ENCODE measurements around the gene PRKCA.
A peak's percentile ranks its signal among the peaks of the same experiment; 100 is the strongest.

Gene PRKCA

DNA sequence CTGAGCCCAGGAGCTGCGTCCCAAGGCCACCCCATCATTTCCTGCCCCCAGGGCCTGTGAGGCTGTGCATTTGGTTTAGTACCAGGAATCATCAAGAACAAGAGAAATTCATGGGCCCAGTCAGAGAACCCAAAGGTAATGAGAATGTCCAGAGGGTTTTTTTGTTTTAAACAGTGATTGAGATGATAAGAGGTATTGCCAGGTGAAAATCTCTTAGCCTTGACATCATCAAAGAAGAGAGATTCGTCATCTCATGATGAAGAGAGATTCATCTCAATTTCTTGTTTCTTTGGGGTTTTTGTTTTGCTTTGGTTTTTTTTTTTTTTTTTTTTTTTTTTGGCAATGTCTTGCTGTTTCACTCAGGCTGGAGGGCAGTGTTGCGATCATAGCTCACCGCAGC lies 361.9 kb downstream of the PRKCA start:
- no peak for DNase-seq

DNA sequence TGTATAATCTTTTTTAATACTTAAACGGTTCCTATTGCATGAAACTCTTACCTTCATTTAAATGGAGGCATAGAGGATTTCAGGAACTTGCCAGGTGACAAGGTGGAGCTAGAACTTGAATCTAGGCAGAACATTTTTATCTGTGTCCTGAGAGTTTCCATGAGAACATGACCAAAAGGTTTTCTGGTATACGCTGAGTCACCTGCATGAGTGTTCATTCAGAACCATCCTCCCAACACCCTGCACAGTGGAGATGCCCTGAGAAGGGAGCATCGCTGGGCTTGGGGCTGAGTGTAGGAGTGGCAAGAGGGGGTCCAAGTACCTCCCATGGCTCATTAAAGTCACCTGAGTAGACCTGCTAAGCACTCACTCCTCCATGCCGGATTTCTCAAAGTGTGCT lies 362.8 kb downstream of the PRKCA start:
- no peak for DNase-seq

DNA sequence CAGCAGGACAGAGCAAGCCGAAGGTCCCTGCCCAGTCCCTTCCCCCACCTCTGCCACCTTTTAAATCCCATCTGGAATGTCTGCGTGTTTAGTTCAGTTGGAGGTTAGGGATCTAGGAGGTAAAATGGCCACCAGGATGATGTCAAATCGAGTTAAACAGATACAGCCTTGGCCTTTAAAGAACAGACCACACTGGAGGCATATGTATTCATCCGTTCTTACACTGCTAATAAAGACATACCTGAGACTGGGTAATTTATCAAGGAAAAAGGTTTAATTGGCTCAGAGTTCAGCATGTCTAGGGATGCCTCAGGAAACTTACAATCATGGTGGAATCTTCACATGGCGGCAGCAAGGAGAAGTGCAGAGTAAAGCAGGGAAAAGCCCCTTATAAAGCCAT lies 364.7 kb downstream of the PRKCA start:
- DNase-seq: no peak

DNA sequence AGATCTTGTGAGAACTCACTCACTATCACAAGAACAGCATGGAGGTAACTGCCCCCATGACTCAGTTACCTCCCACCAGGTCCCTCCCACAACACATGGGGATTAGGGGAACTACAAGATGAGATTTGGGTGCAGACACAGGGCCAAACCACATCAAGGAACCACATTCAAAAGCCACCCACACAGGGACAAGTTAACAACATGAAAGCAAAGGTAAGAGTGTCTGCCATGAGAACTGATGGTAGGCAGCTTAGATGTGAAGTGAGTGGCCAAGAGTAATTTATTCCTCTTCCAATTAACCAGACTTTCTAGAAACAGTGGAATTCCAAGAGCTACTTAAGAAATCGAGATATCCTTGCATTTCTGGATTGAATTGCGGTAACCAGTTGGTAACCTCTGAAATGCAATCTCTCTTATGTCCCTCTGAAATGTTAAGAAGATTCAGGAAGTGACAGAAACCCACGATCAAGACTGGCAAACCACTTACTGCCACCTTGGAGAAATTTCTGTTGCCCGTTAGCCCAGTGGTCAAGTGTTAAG lies 365.1 kb downstream of the PRKCA start:
- no peak for DNase-seq

GRCh38 chr17:66670206-66670605 lies 367.8 kb downstream of the PRKCA start:
- DNase-seq: no peak

DNA sequence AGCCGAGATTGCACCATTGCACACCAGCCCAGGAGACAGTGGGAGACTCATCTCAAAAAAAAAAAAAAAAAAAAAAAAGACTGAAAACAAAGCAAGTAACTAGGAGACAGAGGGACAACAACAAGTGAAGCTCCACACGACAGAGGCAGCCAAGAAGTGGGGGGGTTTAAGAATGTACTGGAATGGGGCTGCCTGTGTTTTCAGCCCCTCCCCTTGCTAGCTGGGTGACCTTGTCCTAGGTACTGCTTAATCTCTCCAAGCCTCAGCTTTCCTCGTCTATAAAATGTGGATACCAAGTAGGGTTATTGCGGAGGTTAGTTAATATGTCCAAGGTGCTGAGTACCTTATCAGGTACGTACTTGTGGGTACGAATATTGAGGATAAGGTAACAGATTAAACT lies 368.7 kb downstream of the PRKCA start:
- no peak for DNase-seq

- DNase-seq: peak; percentile 75
These were observed 371.4 kb downstream of the PRKCA start for GRCh38 chr17:66673668-66674276.

DNA sequence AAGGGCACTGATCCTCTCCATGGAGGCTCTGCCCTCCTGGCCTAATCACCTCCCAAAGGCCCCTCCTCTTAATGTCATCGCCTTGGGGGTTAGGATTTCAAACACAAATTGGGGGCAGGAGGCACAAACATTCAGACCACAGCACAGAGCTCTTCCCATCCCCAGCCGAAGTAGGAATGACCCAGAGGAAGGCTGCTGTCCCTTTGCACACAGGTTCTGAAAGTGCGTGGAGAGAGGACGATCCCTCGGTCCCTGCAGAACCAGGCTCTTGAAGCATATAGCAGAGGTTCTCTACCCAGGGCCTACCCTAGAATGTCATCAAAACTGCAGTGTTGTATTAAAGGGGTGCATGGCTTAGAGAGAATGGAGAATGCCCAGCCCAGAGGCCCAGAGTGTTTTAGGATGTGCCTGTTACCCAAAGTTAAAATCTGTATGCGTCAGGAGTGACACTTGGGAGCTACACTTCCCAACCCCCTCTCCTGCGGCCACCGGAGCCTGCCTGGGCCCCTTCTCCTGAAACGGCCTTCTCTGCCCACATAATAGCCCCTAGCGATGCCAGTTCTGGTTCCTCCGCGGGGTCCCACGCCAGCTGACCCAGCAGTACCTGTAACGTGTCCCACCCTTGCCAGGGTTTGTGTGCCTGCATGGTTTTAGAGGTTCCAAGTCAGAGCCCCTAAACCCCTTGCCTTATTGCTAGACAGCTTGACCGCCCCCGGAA lies 373.0 kb downstream of the PRKCA start:
- no peak for DNase-seq

GRCh38 chr17:66675991-66676371 lies 373.6 kb downstream of the PRKCA start:
- DNase-seq: no peak

DNA sequence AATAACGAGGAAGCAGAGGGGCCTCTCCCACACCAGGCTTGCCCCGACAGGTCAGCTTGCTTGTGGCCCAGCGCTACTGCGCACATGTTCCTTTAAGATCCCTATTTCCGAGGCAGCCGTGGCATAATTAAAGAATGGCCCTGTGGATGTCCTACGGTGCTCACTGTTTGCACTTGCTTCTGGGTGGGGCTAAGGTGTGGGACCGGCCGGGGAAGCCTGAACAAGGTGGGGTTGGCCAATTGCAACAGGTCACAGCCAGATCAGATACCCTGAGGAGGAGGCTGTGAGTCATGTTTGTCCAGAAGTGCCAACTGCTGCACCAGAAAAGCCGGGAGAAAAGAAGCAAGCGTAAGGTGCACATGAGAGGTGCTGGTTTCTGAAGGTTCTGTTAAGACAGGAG lies 374.0 kb downstream of the PRKCA start:
- DNase-seq: no peak

- DNase-seq: no peak
These were observed 375.0 kb downstream of the PRKCA start for GRCh38 chr17:66677201-66677981.

DNA sequence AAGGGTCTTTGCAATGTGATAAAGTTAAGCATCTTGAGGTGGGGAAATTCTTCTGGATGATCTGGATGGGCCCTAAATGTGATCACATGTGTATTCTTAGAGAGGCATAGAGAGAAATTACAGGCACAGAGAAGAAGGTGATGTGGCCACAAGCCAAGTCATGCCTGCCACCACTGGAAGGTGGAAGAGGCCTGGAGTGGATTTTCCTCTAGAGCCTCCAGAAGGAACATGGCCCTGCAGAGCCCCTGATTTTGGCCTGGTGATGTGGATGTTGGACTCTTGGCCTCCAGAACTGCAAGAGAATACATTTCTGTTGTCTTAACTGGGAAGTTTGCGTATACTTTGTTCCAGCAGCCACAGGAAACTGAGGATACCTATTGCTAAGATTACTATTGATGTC lies 375.6 kb downstream of the PRKCA start:
- DNase-seq: no peak

GRCh38 chr17:66678827-66679226 lies 376.4 kb downstream of the PRKCA start:
- no peak for DNase-seq

DNA sequence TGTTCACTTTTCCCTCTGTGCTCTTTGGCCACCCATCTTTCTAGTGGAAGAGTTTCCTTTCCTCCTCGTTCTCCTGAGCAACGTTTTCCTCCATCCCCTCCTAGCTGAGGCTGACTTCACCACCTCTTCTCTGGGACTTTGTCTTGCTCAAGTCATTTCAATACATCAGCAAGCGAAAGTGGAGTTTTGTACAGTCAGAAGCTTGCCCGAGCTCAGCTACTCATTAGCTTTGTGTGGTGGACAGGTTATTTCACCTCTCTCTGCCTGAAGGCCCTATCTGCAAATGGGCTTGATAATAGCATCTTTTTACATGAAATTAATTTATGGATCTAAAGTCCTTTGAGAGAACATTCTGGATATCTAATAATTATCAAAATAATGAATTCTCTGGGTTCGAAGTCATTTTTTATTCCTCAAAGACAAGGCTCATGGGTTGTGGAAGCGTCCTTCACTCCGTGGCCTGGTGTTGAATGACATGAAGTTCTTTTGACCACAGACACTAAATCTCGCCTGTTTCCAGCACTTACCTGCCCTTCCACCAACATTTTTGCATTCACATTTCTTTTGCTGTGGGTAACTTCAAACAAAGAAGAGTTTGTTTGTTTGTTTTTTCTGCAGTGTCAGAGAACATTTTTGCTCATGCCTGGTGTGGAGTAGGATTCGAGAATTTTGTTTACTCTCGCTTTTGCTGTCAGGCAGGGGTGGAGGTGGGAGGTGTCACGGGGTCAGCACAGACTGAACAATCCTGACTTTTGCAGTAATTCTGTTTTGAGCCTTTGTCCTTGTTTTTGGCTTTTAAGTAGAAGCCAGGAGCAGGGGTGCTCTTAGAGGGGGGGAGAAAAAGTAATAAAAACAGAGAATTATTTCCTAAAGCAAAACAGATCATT lies 377.5 kb downstream of the PRKCA start:
- DNase-seq: no peak

DNA sequence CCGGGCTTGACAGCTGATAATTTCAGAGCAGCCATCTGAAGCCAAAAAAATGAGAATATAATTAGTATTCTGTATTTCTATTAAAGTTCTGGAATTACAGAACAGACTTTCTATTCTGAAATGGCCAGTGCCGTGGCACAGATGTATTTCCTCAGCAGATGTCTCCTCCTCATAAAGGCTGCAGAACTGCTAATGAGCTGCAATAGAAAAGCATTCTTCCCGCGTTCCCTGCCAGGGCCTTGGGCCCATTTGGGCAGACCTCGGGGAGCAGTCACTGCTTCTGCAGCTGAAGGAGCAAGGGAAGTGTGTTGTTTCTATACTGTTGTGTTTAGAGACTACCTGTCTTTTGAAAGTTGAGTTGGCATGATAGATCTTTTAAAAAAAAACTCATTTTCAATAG lies 379.9 kb downstream of the PRKCA start:
- no peak for DNase-seq

DNA sequence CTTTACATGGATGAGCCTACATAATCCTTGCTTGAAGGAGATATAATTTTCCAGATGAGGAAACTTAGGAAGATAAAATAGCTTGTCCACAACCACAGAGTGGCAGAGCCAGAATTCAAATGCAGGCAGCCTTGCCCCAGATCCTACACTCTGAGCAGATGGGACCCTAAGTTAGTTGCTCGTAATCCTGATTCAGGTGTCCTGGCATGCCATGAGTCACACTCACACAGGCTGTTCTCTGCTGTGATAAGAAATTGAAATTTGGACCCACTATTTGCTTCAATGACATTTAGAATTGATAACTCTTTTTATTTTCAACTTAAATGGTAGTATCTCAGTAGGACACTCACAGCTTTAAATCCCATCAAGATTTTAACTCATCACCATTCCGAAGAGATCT lies 381.8 kb downstream of the PRKCA start:
- DNase-seq: no peak

DNA sequence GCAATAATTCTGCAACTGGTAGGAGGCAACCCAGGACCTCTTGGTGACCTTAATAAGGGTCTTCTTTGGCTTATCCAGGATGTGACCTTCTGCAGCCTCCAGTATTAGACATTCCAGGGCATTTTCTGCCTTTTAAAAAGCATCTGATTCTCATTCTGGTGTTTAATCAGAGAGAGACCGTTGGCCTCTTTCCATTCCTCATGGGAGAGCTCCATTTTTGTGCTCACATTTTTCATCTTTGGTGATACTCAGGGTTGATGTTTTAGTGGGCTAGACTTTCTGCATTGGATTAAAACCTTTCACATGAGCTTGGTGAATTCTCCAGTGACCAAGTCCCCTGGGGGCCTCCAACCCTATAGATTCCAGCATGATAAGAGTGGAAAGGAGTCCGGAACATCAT lies 382.3 kb downstream of the PRKCA start:
- no peak for DNase-seq

DNA sequence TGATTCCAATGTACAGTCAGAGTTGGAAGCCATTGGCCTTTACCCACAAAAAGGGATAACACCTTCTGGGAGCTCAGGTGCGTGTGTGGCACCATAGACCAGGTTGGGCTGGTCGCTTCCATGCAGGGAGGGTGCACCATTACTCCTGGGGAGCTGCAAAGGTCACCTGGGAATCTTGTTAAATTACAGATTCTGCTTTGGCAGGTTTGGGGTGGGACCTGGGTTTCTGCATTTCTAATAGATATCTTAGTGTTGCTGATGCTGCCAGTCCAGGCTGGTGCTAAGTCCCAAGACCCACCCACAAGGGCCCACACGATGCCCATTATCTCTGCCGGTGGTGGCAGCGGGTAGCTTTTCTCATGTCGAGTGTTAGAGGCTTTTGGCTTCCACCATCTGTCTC lies 384.2 kb downstream of the PRKCA start:
- DNase-seq: no peak

DNA sequence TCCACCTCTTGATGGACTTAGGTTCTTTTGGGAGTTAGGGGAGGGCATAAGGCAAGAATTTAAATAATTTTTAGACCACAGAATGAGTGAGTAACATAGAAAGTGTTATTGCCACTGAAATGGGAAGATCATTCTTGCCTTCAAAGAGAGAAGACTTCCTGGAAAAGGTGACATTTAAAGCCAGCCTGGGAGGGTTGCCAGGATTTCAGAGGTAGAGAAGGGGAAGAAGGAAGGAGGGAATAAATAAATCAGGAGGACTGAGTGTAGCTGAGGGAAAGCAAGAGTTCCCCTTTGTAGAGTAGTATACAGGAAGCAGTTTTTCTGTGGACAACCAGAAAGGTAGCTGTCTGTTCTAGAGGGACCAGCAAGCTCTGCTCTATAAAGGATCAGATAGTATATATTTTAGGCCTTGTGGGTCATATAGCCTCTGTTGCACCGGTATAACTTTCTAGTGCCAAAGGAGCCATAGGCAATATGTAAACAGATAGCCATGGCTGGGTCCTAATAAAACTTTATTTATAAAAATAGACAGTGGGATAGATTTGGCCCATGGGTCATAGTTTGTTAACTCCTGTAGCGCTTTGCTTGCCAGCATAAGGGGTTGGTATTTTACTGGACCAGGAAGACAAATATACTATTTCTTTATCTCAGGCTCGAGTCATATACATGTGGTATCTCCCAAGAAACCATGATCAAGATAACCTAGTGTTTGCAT lies 385.3 kb downstream of the PRKCA start:
- no peak for DNase-seq

GRCh38 chr17:66689221-66689620 lies 386.8 kb downstream of the PRKCA start:
- DNase-seq: no peak

DNA sequence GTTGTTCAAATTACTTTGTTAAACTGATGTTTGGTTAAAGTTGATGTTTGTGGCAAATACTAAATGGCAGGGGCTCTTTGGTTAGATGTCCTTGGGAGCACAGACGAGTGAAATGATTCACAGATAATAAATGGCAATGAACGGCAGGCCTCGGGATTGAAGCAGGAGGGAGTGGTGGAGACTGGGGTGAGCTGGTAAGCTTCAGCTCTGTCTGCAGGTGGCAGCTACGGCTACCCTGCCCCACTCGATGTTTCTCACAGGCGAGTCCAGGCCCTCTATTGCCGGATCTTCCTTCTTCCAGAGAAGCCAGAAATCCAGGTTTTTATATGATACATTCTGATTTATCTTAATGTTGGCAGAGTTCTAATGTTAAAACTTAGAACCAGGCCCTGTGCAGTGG lies 387.8 kb downstream of the PRKCA start:
- no peak for DNase-seq

Measured in retina (tissue), 1 donor.